ENCODE measurements around the gene ERGIC3.
"Not testable (repeated sequence)": the region's sequence is repeated elsewhere in the genome, so short reads cannot be mapped to it uniquely, and the experiment has no call there.

Gene ERGIC3

GRCh38 chr20:35544436-35544835, 2.6 kb downstream of the ERGIC3 start:
- Histone ChIP-seq H3K36me3 (ENCODE audit: control insufficient read depth, low read length) (peaks cover 30% of the 10 kb centered on the region), H3K4me2 (ENCODE audit: low read length) (no peak overlapping the region)

GRCh38 chr20:35544941-35545340, 3.1 kb downstream of the ERGIC3 start:
- not testable (repeated sequence) for H3K9me3 ChIP-seq (ENCODE audit: control insufficient read depth, insufficient read depth, low read length); H3K27ac ChIP-seq (ENCODE audit: low read depth, low read length); H3K9me2 ChIP-seq (replicated peaks; ENCODE audit: control insufficient read depth, low read length); H3K4me2 ChIP-seq (ENCODE audit: low read length); H4K20me1 ChIP-seq (ENCODE audit: control insufficient read depth, insufficient read depth, low read depth, low read length); H3K79me2 ChIP-seq (ENCODE audit: control insufficient read depth, low read length); H3K4me3 ChIP-seq (ENCODE audit: low read length); H3K27me3 ChIP-seq (ENCODE audit: control insufficient read depth, low read length)
- Histone ChIP-seq H3F3A (ENCODE audit: control insufficient read depth, insufficient read depth) (peaks cover 12% of the 10 kb centered on the region), H3K36me3 (ENCODE audit: control insufficient read depth, low read length) (peaks cover 30% of the 10 kb centered on the region), H3K4me1 (ENCODE audit: control insufficient read depth, low read length) (peaks cover 18% of the 10 kb centered on the region)

More at GRCh38 chr20:35544436-35544835, 2.6 kb downstream of the ERGIC3 start:
- no peak overlapping the region for H3K27ac ChIP-seq (ENCODE audit: low read depth, low read length)
- H3K4me3 ChIP-seq (ENCODE audit: low read length), result no peak overlapping the region
- TF ChIP-seq EZH2phosphoT487 (IDR thresholded peaks at IDR 0.05; ENCODE audit: borderline replicate concordance, low read length) (no peak), CTCF (IDR thresholded peaks at IDR 0.05; ENCODE audit: low read depth, low read length, poor library complexity, severe bottlenecking) (no peak)
- H4K20me1 ChIP-seq (ENCODE audit: control insufficient read depth, insufficient read depth, low read depth, low read length), result no peaks in the 10 kb centered on the region
- H3K4me1 ChIP-seq (ENCODE audit: control insufficient read depth, low read length), result peaks cover 22% of the 10 kb centered on the region
- H3K9me3 ChIP-seq (ENCODE audit: control insufficient read depth, insufficient read depth, low read length), result no peaks in the 10 kb centered on the region
- peaks cover 10% of the 10 kb centered on the region for H3K79me2 ChIP-seq (ENCODE audit: control insufficient read depth, low read length)
- H3K9me2 ChIP-seq (replicated peaks; ENCODE audit: control insufficient read depth, low read length), result no peaks in the 10 kb centered on the region
- H3K27me3 ChIP-seq (ENCODE audit: control insufficient read depth, low read length), result no peaks in the 10 kb centered on the region
- H3F3A ChIP-seq (ENCODE audit: control insufficient read depth, insufficient read depth), result peaks cover 12% of the 10 kb centered on the region

GRCh38 chr20:35546127-35546526, 4.2 kb downstream of the ERGIC3 start:
- Histone ChIP-seq H3K36me3 (ENCODE audit: control insufficient read depth, low read length) (peaks cover 32% of the 10 kb centered on the region), H3K27ac (ENCODE audit: low read depth, low read length) (no peak overlapping the region)
- TF ChIP-seq CTCF (IDR thresholded peaks at IDR 0.05; ENCODE audit: low read depth, low read length, poor library complexity, severe bottlenecking) (no peak), EZH2phosphoT487 (IDR thresholded peaks at IDR 0.05; ENCODE audit: borderline replicate concordance, low read length) (no peak)

GRCh38 chr20:35547329-35547728, 5.5 kb downstream of the ERGIC3 start:
- peaks cover 6% of the 10 kb centered on the region; the same call in 1 of the 2 replicates for H3F3A ChIP-seq (ENCODE audit: control insufficient read depth, insufficient read depth)
- no peak for TF ChIP-seq CTCF (IDR thresholded peaks at IDR 0.05; ENCODE audit: low read depth, low read length, poor library complexity, severe bottlenecking)
- no peak for TF ChIP-seq EZH2phosphoT487 (IDR thresholded peaks at IDR 0.05; ENCODE audit: borderline replicate concordance, low read length)
- no peak overlapping the region for H3K27ac ChIP-seq (ENCODE audit: low read depth, low read length)
- peaks cover 8% of the 10 kb centered on the region for H3K4me1 ChIP-seq (ENCODE audit: control insufficient read depth, low read length)
- peaks cover 44% of the 10 kb centered on the region for H3K36me3 ChIP-seq (ENCODE audit: control insufficient read depth, low read length)
- H3K9me2 ChIP-seq (replicated peaks; ENCODE audit: control insufficient read depth, low read length), result no peaks in the 10 kb centered on the region
- H3K4me3 ChIP-seq (ENCODE audit: low read length), result no peak overlapping the region
- H3K27me3 ChIP-seq (ENCODE audit: control insufficient read depth, low read length), result no peaks in the 10 kb centered on the region
- no peaks in the 10 kb centered on the region for H3K9me3 ChIP-seq (ENCODE audit: control insufficient read depth, insufficient read depth, low read length)
- H4K20me1 ChIP-seq (ENCODE audit: control insufficient read depth, insufficient read depth, low read depth, low read length), result no peaks in the 10 kb centered on the region
- peaks cover 7% of the 10 kb centered on the region for H3K79me2 ChIP-seq (ENCODE audit: control insufficient read depth, low read length)
- no peak overlapping the region for H3K4me2 ChIP-seq (ENCODE audit: low read length)

More at GRCh38 chr20:35546127-35546526, 4.2 kb downstream of the ERGIC3 start:
- H3F3A ChIP-seq (ENCODE audit: control insufficient read depth, insufficient read depth), result peaks cover 9% of the 10 kb centered on the region; the same call in 1 of the 2 replicates
- H3K4me1 ChIP-seq (ENCODE audit: control insufficient read depth, low read length), result peaks cover 16% of the 10 kb centered on the region
- H3K4me2 ChIP-seq (ENCODE audit: low read length), result no peak overlapping the region
- no peaks in the 10 kb centered on the region for H3K27me3 ChIP-seq (ENCODE audit: control insufficient read depth, low read length)
- H3K79me2 ChIP-seq (ENCODE audit: control insufficient read depth, low read length), result peaks cover 10% of the 10 kb centered on the region
- no peak overlapping the region for H3K4me3 ChIP-seq (ENCODE audit: low read length)
- no peaks in the 10 kb centered on the region for H3K9me3 ChIP-seq (ENCODE audit: control insufficient read depth, insufficient read depth, low read length)
- H3K9me2 ChIP-seq (replicated peaks; ENCODE audit: control insufficient read depth, low read length), result no peaks in the 10 kb centered on the region
- no peaks in the 10 kb centered on the region for H4K20me1 ChIP-seq (ENCODE audit: control insufficient read depth, insufficient read depth, low read depth, low read length)
